ENCODE data around the gene FHIT. TPM values are rescaled to one million over a fixed set of nuclear protein-coding genes. Genes with fewer than 3 reads are reported as not detected.

Gene FHIT
- polyA plus RNA-seq, 1 of the 3 experiments (the other 2 are of a cell fraction): 0.41 TPM

- H4K20me1 ChIP-seq (ENCODE audit: insufficient read depth): no peaks in the 10 kb centered on the region
- no peak overlapping the region for H2AFZ ChIP-seq (ENCODE audit: low read depth)
- WGBS (ENCODE audit: low lambda C conversion rate): 48% methylated on average over 3 of the region's 3 CpGs
- H3K79me2 ChIP-seq (ENCODE audit: insufficient read depth): no peaks in the 10 kb centered on the region
- H3K9me3 ChIP-seq: no peaks in the 10 kb centered on the region
- ChIA-PET CTCF (no interaction called here), POLR2A (no interaction called here)
- H3K27me3 ChIP-seq (ENCODE audit: insufficient read depth): no peaks in the 10 kb centered on the region
- no peak for DNase-seq
- no peak overlapping the region for H3K9ac ChIP-seq
- H3K36me3 ChIP-seq (replicated peaks in 1 of 2; ENCODE audit: control insufficient read depth in 1 of 2, insufficient read depth in 2 of 2, low read length in 1 of 2): no peaks in the 10 kb centered on the region
- TF ChIP-seq MXI1 (IDR thresholded peaks at IDR 0.05; ENCODE audit: low read depth, low read length) (no peak), RAD21 (IDR thresholded peaks at IDR 0.05; ENCODE audit: low read length) (no peak), TCF12 (IDR thresholded peaks at IDR 0.05) (no peak), GATA2 (CRISPR knock-in tag; IDR thresholded peaks at IDR 0.05) (no peak), CHD2 (IDR thresholded peaks at IDR 0.05; ENCODE audit: low read length, partially characterized antibody) (no peak), NFIC (IDR thresholded peaks at IDR 0.05; ENCODE audit: borderline replicate concordance) (no peak)
- TF ChIP-seq, protein P1, sequence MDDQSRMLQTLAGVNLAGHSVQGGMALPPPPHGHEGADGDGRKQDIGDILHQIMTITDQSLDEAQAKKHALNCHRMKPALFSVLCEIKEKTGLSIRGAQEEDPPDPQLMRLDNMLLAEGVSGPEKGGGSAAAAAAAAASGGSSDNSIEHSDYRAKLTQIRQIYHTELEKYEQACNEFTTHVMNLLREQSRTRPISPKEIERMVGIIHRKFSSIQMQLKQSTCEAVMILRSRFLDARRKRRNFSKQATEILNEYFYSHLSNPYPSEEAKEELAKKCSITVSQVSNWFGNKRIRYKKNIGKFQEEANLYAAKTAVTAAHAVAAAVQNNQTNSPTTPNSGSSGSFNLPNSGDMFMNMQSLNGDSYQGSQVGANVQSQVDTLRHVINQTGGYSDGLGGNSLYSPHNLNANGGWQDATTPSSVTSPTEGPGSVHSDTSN (IDR thresholded peaks at IDR 0.05): no peak
- H3K27ac ChIP-seq (ENCODE audit: low read depth in 2 of 2, low read length in 1 of 2): no peak overlapping the region
- H3K4me1 ChIP-seq (ENCODE audit: control insufficient read depth in 1 of 2, insufficient read depth in 2 of 2, low read depth in 1 of 2, low read length in 1 of 2): no peaks in the 10 kb centered on the region
- no peaks in the 10 kb centered on the region for H3K9me2 ChIP-seq
- H3F3A ChIP-seq (replicated peaks; ENCODE audit: insufficient read depth): no peaks in the 10 kb centered on the region
- H3K4me2 ChIP-seq: no peak overlapping the region
- H3K4me3 ChIP-seq (ENCODE audit: low read depth in 2 of 2, low read length in 1 of 2): no peak overlapping the region
Observed at GRCh38 chr3:60298141-60298540, 953.1 kb downstream of the FHIT start.

DNA sequence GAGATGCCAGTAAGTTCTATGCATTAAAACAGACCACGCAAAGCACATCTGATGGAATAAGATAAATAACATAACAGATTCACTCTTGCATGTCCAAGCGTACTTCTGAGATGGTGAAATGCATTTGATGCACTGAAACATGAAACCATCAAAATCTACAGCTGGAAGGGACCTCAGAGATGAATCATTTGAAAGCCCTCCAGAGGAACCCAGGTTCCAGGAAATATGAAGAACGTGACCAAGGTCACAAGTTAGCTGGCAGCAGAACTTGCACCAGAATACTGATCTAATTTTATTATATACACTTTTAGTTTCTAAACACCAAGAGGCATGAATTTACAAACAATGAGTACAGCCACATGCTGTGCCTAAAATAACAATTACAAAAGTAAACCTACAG lies 957.1 kb downstream of the FHIT start:
- DNase-seq: no peak
- no peaks in the 10 kb centered on the region for H3K27me3 ChIP-seq (ENCODE audit: insufficient read depth)
- no peaks in the 10 kb centered on the region for H4K20me1 ChIP-seq (ENCODE audit: insufficient read depth)
- 15% methylated on average over 3 of the region's 3 CpGs for WGBS (ENCODE audit: low lambda C conversion rate)
- no peak overlapping the region for H2AFZ ChIP-seq (ENCODE audit: low read depth)
- H3K4me1 ChIP-seq (ENCODE audit: control insufficient read depth in 1 of 2, insufficient read depth in 2 of 2, low read depth in 1 of 2, low read length in 1 of 2): no peaks in the 10 kb centered on the region
- H3K4me2 ChIP-seq: no peak overlapping the region
- ChIA-PET CTCF (interaction anchor here (0.5 to 1.2 kb wide), 2 partner anchors 10 to 15 kb away, joined by 3 read pairs; no protein-coding TSS in a partner anchor), POLR2A (no interaction called here)
- H3K9ac ChIP-seq: no peak overlapping the region
- no peaks in the 10 kb centered on the region for H3K9me3 ChIP-seq
- no peak overlapping the region for H3K4me3 ChIP-seq (ENCODE audit: low read depth in 2 of 2, low read length in 1 of 2)
- H3K36me3 ChIP-seq (replicated peaks in 1 of 2; ENCODE audit: control insufficient read depth in 1 of 2, insufficient read depth in 2 of 2, low read length in 1 of 2): no peaks in the 10 kb centered on the region
- H3K9me2 ChIP-seq: no peaks in the 10 kb centered on the region
- no peaks in the 10 kb centered on the region for H3F3A ChIP-seq (replicated peaks; ENCODE audit: insufficient read depth)
- H3K27ac ChIP-seq (ENCODE audit: low read depth in 2 of 2, low read length in 1 of 2): no peak overlapping the region
- H3K79me2 ChIP-seq (ENCODE audit: insufficient read depth): no peaks in the 10 kb centered on the region
- TF ChIP-seq, protein P2, sequence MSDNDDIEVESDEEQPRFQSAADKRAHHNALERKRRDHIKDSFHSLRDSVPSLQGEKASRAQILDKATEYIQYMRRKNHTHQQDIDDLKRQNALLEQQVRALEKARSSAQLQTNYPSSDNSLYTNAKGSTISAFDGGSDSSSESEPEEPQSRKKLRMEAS (IDR thresholded peaks at IDR 0.05; ENCODE audit: low read depth): no peak
- no peak for TF ChIP-seq POLR2AphosphoS5 (IDR thresholded peaks at IDR 0.05; ENCODE audit: low read depth, low read length)
- no peak for TF ChIP-seq EP300 (IDR thresholded peaks at IDR 0.05; ENCODE audit: borderline replicate concordance in 1 of 2, low read depth in 1 of 2, low read length in 1 of 2)
- TF ChIP-seq GATA2 (CRISPR knock-in tag; IDR thresholded peaks at IDR 0.05): no peak
- no peak for TF ChIP-seq REST (IDR thresholded peaks at IDR 0.05; ENCODE audit: low read depth, low read length)
- TF ChIP-seq TAF1 (IDR thresholded peaks at IDR 0.05; ENCODE audit: borderline replicate concordance, low read depth, low read length): no peak
- no peak for TF ChIP-seq RCOR1 (IDR thresholded peaks at IDR 0.05; ENCODE audit: low read length)
- TF ChIP-seq, protein P1 (IDR thresholded peaks at IDR 0.05): no peak
- no peak for TF ChIP-seq RAD21 (IDR thresholded peaks at IDR 0.05; ENCODE audit: low read length)
- TF ChIP-seq SMC3 (IDR thresholded peaks at IDR 0.05; ENCODE audit: low read depth, low read length): no peak
- TF ChIP-seq FOSL2 (IDR thresholded peaks at IDR 0.05; ENCODE audit: borderline replicate concordance, low read depth): no peak
- TF ChIP-seq CHD2 (IDR thresholded peaks at IDR 0.05; ENCODE audit: low read length, partially characterized antibody): no peak
- TF ChIP-seq, protein P3, sequence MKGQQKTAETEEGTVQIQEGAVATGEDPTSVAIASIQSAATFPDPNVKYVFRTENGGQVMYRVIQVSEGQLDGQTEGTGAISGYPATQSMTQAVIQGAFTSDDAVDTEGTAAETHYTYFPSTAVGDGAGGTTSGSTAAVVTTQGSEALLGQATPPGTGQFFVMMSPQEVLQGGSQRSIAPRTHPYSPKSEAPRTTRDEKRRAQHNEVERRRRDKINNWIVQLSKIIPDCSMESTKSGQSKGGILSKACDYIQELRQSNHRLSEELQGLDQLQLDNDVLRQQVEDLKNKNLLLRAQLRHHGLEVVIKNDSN (IDR thresholded peaks at IDR 0.05; ENCODE audit: borderline replicate concordance, low read depth): no peak
- no peak for TF ChIP-seq YY1 (IDR thresholded peaks at IDR 0.05; ENCODE audit: low read depth)
- TF ChIP-seq IRF3 (IDR thresholded peaks at IDR 0.05; ENCODE audit: low read depth, low read length): no peak
- TF ChIP-seq JUND (IDR thresholded peaks at IDR 0.05): no peak
